ENCODE results near the gene FARS2.
"Not testable (repeated sequence)": the region's sequence is repeated elsewhere in the genome, so short reads cannot be mapped to it uniquely, and the experiment has no call there.

Gene FARS2

DNA sequence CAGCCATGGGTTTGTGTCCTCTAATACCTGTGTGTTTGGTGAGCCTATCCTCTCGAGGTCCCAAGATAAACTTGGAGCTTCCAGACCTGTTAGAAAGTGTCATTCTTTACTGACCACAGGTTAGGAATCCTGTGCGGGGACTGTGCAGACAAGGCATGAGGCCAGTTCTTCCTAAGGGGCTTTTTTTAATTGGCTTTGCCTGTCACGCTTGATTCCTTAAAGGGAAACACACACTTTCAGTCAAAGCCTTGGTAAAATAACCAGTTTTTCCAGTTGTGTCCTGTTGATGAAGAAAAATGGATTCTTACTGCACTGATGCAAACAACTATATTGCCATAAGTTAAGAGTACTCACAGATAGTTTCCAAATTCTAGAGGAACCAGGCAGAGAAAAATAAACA lies 303.4 kb downstream of the FARS2 start:
- not testable (repeated sequence) for DNase-seq (ENCODE audit: low read depth in 1 of 2, low spot score in 1 of 2)

DNA sequence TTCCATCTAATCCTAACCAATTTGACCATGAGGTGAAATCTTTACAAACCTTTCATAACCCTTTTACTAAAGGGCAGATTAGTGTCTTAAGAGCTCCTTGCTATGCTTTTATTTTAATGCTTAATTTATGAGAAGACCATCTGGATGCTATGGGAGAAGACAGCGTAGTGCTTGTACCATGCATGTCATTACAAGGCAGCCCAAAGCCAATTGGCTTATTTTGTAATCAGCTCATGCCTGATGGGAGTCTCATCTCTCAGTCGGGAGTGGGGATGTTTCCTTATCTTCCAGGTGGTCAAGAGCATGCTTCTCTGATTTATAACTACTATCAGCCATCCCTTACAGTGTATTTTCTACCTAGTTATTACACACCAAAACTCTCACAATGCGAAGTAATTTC lies 304.7 kb downstream of the FARS2 start:
- DNase-seq (ENCODE audit: low read depth in 1 of 2, low spot score in 1 of 2), result no peak

DNA sequence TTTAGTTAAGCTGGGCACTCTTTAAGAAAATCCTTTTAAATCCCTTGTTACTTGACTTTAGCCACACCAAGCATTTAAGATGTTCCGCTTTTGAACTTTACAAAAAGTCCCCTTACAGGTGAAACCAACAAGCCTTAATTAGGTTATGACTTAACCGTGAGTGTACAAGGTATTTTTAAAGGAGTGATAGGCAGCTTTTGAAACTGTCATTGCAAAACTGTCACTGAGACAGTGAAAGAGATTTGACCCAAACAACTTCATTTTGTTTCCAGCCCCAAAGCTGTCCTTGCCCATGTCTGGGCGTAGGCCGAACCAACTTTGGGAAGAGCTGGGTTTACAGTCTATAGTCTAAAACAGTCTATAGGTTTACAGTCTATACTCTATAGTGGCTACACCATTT lies 305.4 kb downstream of the FARS2 start:
- no peak for DNase-seq (ENCODE audit: low read depth in 1 of 2, low spot score in 1 of 2)

DNA sequence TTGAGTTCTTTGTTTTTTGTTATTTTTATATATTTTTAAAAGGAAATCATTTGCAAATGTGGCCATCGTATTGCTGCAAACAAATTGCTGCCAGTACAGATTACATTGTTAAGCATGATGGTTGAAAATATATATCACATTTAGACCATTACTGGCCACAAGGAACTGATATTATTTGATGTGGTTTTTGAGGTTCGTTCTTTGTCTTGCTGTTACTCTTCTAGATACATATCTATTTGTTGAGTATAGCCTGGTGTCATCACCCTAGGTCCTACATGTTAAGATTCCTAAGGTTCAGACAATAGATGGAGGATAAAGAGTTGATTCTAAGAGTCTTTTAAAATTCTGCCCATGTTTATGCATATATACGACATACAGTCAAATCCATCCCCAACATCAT lies 306.0 kb downstream of the FARS2 start:
- no peak for DNase-seq (ENCODE audit: low read depth in 1 of 2, low spot score in 1 of 2)

DNA sequence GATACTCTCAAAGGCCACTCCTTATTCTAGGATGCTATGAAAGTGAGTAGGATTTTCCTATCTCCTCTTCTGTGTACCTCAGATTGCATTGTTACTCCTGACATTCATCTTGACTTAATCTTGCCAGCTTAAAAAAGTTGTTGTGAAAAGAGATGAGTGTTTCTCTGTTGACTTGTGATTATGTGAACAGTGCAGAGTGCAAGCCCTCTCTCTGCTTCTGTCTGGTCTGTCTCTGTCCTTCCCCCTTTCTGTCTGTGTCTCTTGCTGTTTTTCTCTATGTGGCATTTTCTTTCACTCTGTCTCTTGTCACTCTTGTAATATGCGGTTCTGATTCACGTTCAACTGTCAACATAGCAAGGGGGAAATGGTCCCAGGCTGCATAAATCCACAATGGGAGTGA lies 306.6 kb downstream of the FARS2 start:
- no peak for DNase-seq (ENCODE audit: low read depth in 1 of 2, low spot score in 1 of 2)

DNA sequence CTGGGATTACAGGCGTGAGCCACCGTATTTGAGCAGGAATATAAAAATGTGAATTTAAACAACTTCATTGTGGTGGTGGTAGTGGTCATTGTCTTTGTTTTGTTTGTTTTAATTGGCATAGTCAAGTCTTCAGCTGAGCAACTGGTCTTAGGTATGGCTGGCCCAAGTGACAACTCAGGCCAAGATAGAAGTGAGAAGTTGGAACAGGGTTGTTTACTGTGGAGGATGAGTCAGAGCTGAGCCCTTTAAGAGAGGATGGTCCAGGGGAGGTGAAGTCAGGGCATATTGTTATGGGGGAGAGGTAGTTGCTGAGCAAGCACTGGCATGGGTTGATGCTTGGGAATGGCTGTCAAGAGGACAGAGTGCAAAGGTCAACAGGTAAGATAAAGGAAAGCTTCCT lies 308.2 kb downstream of the FARS2 start:
- DNase-seq (ENCODE audit: low read depth in 1 of 2, low spot score in 1 of 2), result no peak

DNA sequence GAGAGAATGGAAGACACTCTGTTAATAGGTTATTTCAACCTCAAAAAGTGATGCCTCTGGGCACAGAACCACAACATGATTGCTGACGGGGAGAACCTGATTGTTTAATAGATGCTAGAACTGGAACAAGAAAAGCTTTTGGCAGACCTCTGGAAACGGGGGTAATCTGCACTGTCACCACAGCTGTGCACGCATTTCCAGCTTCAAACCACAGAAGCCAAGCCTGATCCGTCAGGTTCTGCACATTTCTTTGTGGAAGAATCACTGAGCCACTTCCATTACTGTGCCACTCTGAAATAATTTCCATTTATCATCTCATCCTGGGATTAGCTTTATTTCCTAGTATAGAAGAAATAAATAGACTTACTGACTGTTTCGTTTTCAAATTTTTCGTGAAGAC lies 309.3 kb downstream of the FARS2 start:
- no peak for DNase-seq (ENCODE audit: low read depth in 1 of 2, low spot score in 1 of 2)

DNA sequence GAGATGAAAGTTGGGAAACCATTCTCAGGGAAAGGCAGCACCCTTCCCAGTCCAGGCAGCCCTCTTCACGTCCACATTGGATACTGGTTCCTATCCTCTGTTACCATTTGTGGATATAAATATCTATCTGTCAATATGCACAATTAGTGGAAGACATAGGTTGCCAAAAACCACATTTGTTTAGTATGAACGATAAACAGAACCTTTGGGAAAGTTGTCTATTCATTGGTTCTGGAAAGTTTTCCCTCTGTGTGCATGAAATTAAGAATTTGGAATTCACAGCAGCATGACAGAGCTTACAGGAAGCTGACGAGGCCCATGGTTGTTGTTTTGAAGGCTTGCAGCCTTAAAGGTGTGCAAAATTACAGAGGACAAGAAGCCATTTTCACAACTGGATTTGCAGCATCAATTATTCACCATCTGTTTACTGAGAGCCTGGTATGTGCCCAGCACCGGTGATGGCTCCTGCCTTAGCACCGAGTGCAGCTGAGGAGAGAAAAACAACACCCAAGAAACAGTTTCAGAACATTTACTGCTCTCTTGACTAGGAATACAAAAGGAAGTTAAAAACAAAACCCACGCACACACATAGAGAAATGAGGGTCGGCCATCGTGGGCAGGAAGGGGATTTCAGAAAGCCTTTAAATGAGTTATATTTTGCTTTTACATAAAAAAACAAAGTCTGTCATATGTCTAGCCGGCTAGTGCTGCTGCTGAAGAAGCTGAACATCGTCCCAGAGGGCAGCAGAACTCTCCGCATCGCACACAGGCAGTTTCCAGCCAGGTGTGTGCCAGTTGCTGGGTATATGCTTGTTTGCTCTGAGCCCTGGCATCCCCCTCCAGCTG lies 319.6 kb downstream of the FARS2 start:
- no peak for DNase-seq (ENCODE audit: low read depth in 1 of 2, low spot score in 1 of 2)

DNA sequence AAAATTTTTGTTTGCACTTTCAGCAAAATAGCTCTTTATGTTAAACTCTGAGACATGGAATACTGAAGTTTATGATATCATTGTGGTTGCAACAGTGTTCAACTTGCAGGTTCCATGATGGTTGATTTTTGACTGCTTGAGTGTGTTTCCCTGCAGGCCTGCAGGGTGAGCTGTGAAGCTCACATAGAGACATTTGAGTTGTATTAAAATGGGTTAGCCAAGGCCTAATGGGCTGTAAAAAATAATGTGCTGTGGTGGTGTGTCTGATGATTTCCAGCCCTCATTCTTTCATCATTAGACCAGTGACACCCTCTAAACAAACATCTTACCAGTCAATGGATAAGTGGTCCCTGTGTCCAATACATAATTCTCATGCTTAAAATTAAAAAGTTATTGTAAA lies 321.4 kb downstream of the FARS2 start:
- no peak for DNase-seq (ENCODE audit: low read depth in 1 of 2, low spot score in 1 of 2)

DNA sequence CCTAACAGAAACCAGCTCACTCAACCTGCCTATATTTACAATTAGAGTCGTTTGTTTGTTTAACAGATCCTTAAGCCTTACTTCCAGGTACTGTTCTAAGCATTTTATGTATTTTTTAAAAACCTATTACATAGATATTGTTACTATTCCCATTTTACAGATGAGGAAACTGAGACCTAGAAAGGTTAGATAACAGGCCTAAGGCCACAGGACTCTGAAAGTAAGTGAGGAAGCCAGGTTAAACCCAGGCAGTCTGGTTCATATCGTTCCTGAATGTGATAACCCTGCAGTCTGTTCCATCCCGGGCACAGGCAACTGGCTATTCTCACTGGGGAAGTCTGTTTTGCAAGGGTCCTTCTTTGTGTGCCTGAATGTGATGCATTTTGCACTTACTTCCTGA lies 322.2 kb downstream of the FARS2 start:
- no peak for DNase-seq (ENCODE audit: low read depth in 1 of 2, low spot score in 1 of 2)

DNA sequence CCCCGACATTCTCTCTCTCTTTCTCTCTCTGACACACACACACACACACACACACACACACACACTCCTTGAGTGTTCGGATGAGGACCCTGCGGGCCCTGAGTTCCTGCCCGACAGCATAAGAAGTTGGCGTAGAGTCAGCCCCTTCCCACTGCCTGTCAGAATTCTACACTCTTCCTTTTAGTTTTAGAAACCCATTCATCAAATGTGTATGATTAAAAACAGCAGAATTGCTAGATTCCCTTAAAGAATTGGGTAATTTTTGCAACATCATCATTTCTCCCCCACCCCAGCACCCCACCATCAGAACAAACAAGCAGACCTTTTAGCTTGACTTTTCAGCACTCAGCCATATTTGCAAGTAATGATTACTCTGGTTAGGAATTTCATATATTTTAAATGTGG lies 322.8 kb downstream of the FARS2 start:
- no peak for DNase-seq (ENCODE audit: low read depth in 1 of 2, low spot score in 1 of 2)

DNA sequence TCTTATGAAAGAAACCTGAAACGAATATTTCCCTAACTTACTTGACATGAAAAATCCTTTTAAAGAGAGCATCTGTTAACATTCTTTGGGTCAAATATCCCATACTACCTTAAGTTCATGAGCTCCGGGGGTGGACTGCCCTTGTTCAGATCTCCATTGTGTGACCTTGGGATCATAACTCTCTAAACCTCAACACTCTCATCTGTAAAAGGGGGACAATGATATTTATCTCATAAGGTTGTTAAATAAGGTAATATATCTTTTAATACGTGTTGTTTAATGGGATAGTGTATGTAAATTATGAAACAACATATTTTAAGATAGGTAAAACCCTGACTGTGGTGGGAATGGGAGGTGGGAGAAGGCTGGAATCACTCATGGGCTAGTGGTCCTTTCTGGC lies 326.3 kb downstream of the FARS2 start:
- no peak for DNase-seq (ENCODE audit: low read depth in 1 of 2, low spot score in 1 of 2)

DNA sequence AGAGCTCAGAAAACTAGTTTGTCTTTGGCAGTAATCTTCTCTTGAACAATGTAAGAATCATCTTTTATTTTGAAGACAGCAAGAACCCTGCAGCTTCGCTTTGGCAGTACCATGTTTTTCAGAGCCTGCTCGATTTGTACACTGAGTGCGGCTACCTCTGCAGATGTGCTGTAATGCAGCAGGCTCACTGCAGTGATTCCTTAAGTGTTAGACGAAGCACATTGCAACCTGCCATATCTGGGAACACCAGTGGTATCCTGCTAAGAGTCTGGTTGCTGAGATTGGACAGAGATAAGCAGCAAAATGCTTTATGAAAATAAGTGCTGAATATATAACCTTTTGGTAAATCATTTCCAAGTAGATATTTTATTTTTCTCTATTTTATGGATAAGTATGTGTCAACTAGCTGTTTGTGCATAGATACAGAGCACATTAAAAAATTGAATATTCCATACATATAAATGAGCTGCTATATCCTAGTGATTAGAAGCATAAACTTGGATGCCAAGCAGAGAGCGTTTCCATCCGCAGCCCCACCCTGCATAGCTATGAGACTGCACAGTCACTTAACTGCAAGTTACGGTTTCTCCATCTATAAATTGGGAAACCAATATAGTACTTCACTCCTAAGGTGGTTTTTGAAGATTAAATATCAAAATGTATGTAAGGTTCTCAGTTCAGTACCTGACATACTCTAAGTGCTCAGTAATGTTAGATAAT lies 328.3 kb downstream of the FARS2 start:
- no peak for DNase-seq (ENCODE audit: low read depth in 1 of 2, low spot score in 1 of 2)

DNA sequence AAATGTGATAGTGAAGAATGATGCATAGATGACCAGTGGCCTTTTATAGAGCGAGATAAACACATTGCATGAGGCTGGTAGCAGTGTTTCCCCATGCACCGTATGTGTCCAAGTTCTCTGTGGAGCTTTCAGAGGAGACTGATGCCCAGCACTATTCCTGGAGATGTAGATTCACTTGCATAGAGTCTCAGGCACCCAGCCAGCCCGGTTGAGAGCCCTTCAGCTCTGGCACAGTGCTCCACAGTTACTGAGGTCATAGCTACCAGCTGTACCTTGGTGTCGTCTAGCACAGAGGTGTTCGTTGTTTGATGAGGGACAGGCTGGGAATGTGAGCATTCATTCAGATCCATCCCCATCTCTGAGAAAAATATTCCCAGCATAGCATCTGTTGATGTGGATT lies 328.9 kb downstream of the FARS2 start:
- DNase-seq (ENCODE audit: low read depth in 1 of 2, low spot score in 1 of 2), result no peak

DNA sequence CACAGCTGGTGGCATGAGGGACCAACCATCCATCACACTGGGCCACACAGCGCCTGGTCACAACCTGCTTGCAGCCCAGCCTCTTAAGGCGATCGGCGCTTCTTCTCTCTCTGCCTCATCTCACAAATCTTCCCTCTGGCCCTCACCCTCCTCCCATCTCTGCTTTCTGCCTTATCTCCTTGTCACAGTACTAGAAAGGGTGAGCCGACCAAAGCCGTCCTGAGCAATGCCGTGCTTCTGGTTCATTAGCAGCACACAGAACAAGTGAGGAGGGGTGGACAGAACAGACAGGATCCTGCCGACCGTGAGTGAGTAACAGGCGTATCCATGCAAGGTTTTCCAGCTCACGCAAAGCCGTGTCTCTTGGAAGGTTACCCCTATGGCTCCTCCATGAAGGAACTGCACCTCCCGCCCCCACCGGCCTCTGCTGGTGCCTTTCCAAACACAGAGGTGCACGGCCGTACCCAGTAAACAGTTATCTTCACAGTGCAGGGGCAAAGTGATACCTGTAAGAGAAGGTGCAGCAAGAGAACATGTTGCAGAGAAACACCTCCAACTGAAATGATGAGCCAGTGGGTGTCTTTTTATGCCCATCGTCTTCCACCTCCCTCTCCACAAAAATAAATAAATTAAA lies 331.7 kb downstream of the FARS2 start:
- no peak for DNase-seq (ENCODE audit: low read depth in 1 of 2, low spot score in 1 of 2)

DNA sequence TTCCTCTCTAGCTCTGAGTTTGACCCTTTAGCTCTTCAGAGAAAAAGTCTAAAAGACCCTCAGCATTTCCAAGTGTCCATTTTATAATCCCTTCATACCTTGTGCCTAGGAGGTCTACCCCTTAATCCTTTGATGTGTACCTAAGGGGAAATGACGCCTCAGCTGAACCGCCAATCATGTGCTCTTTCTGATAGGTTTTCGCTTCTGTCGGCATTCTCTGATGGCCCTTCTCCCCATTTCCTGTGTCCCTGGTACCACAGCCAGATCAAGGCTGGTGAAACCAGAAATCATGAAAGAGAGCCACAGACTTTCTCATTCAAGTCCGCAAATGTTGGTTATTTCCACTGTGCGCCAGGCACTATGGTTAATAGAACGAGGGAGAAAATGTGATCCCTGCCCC lies 333.9 kb downstream of the FARS2 start:
- no peak for DNase-seq (ENCODE audit: low read depth in 1 of 2, low spot score in 1 of 2)

DNA sequence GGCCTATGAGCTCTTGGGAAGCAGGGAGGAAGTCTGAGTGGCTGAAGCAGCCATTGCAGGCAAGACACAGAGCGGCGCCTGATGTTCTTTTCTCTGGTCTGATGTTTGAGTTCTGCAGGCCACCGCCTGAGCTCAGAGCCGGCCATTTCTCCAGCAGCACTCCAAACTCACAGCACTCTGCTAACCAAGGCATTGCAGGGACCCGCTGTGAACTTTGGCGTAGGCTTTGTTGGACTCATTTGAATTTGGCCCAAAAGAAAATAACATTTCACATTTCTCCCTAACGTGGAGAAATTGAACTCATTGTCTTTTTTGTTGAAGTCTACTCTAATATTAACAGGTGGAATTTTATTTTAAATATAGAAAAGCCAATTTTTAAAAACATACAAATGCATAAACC lies 336.1 kb downstream of the FARS2 start:
- no peak for DNase-seq (ENCODE audit: low read depth in 1 of 2, low spot score in 1 of 2)

DNA sequence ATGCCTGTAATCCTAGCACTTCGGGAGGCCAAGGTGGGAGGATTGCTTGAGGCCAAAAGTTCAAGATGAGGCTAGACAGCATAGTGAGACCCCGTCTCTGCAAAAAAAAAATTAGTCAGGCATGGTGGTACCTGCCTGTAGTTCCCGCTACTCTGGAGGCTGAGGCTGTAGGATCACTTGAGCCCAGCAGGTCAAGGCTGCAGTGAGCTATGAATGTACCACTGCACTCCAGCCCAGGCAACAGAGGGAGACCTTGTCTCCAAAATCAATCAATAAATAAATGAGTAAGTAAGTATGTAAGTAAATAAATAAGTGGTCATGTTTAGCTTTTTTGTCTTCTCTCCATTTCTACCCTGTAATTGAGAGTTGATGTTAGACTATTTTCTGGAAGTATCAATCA lies 336.8 kb downstream of the FARS2 start:
- no peak for DNase-seq (ENCODE audit: low read depth in 1 of 2, low spot score in 1 of 2)

DNA sequence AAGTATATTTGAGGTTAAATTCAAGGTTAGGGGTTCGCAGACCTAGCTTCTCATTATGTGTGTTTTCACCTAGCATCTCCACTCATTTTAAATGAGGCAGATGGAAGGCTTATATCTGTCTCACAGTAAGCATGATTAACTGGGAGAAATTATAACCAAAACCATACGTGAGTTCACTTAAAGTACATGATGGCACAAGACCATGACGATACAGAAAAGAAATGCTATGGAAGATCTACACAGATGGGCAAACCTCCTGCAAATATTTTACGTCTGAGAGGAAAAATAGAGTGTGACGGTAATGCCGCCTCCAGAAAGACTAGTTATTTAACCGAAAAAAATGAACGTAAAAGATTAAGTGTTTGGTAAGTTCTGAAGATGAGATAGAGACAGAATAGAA lies 337.8 kb downstream of the FARS2 start:
- DNase-seq (ENCODE audit: low read depth in 1 of 2, low spot score in 1 of 2), result no peak

DNA sequence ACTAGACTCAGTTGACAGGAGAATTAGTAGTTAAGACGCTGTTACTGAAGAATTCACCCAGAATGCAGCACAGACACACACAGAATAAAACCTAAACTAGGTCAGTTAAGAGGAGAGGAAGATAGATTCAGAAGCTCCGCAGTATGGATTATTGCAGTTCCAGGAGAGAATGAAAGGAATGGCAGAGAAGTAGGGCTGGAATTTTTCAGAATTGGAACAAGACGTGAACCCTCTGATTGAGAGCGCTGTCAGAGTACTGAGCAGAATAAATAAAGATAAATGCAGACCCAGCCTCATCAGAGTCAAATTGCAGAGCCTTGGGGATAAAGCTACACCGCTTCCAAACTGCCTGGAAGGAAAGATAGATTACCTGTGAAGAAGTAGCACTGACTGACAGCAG lies 344.6 kb downstream of the FARS2 start:
- no peak for DNase-seq (ENCODE audit: low read depth in 1 of 2, low spot score in 1 of 2)

DNA sequence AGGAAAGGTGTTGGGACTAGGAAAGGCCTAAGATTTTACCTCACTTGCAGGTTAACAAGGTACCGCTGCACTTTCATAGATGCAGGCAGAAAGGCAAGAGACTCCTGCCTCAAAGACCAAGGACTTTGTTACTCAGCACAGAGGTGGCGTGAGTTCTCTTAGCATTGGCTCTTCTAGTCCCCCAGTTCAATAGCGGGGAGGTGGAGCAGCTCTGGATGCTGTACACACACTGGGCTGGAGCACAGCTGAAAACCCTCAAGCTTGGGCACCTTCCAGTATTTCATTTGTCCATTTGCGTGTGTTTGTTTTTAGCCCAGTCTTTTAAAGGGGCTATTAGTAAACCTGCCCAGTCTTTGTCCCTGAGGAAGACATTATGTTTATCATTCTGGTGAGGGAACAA lies 345.2 kb downstream of the FARS2 start:
- no peak for DNase-seq (ENCODE audit: low read depth in 1 of 2, low spot score in 1 of 2)

DNA sequence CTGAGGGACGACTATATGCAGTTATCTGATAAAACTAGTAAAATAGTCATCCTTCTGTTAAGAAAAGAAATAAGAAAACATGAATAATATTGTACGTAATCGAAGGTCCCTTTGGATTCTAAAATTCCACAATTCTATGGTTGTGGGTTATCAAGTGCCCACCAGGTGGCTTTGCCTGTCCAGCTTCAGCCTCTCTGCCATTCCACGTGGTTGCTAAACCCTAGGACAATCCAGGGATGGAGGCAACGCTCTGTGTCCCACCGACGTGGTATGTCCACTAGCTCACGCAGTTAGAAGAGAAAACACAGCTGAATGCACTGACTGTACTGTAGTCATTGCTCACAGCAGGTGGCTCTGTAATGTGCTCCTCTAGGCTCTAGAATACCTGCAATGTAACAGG lies 349.3 kb downstream of the FARS2 start:
- DNase-seq (ENCODE audit: low read depth in 1 of 2, low spot score in 1 of 2), result no peak
